GM12878 (cell line): ENCODE measurements around the gene SLC29A4. TPM values are rescaled to one million over a fixed set of nuclear protein-coding genes. Genes with fewer than 3 reads are reported as not detected.

Source experiments
- ATAC-seq: fragments of 200-7000 bp; cut with Tn5 transposase; 3 replicates; pipeline ENCODE4 v1.9.1; 2020; ENCODE audit warnings: mild to moderate bottlenecking, moderate library complexity
- BruUV-seq: library from RNA; stranded (reverse); fragments of 400-500 nt; replicated peaks from 2 replicates; lab custom pipeline; 2021; lab: Mats Ljungman, UMichigan
- CTCF ChIA-PET: fragments of 300-600 bp; sonication (Branson Sonifier 250); formaldehyde crosslinking; extraction: SDS; loops from one replicate; lab custom pipeline; 2021; ENCODE audit warnings: inconsistent platforms; lab: Yijun Ruan, JAX
- POLR2A ChIA-PET: fragments of 350-600 bp; formaldehyde crosslinking; extraction: SDS; loops from one replicate; lab custom pipeline; 2021; ENCODE audit warnings: inconsistent platforms; lab: Charles Lee
- RAD21 ChIA-PET: fragments of 300-600 bp; sonication (Branson Sonifier 250); formaldehyde crosslinking; loops from one replicate; lab custom pipeline; 2023; ENCODE audit warnings: antibody characterized with exemption; ENCODE audit not compliant: unreplicated experiment; lab: Charles Lee
- SMC1A ChIA-PET: fragments of 300-600 bp; sonication (Branson Sonifier 250); formaldehyde crosslinking; loops from one replicate; lab custom pipeline; 2023; ENCODE audit not compliant: unreplicated experiment, uncharacterized antibody; lab: Charles Lee
- DNase-seq: peaks from one replicate; pipeline ENCODE4 v3.0.0-alpha.2; 2011; ENCODE audit warnings: low read depth, low spot score
- FAIRE-seq: peaks from 3 replicates; lab custom pipeline; 2011; peaks lifted over from hg19 to GRCh38; lab: Jason Lieb, UNC
- H2AFZ ChIP-seq: 2 replicates; pipeline ENCODE4 v1.6.0; 2011; ENCODE audit warnings: low read depth, low read length, control low read depth; ENCODE audit not compliant: control insufficient read depth
- H3K27ac ChIP-seq: 2 replicates; pipeline ENCODE4 v1.5.1; 2011; ENCODE audit warnings: control low read depth; ENCODE audit not compliant: control insufficient read depth, insufficient read depth
- H3K27me3 ChIP-seq, 2 experiments: replicated peaks in 1 of 2; 2 replicates each; pipeline versions ENCODE4 v1.6.0 to v1.6.1; 2011; ENCODE audit warnings: low read length in 1 of 2; ENCODE audit not compliant: control insufficient read depth in 2 of 2, insufficient read depth in 2 of 2
- H3K36me3 ChIP-seq, 2 experiments: 2 replicates each; pipeline ENCODE4 v1.5.1; 2011; ENCODE audit warnings: low read length in 1 of 2; ENCODE audit not compliant: control insufficient read depth in 2 of 2, insufficient read depth in 2 of 2
- H3K4me1 ChIP-seq: 2 replicates; pipeline ENCODE4 v1.6.1; 2011; ENCODE audit warnings: mild to moderate bottlenecking, low read length, moderate library complexity, mixed read lengths; ENCODE audit not compliant: control insufficient read depth, insufficient read depth
- H3K4me2 ChIP-seq: 2 replicates; pipeline ENCODE4 v1.6.0; 2011; ENCODE audit warnings: control low read depth; ENCODE audit not compliant: control insufficient read depth, insufficient read depth
- H3K4me3 ChIP-seq: fragments of 200-600 bp; sonication (generic); 2 replicates; pipeline ENCODE4 v1.5.1; 2016
- H3K79me2 ChIP-seq: 2 replicates; pipeline ENCODE4 v1.6.0; 2011; ENCODE audit warnings: low read length; ENCODE audit not compliant: control insufficient read depth, insufficient read depth
- H3K9ac ChIP-seq: 2 replicates; pipeline ENCODE4 v1.8.0; 2011; ENCODE audit warnings: low read length, control low read depth, mixed read lengths; ENCODE audit not compliant: control insufficient read depth, insufficient read depth
- H3K9me3 ChIP-seq: replicated peaks from 3 replicates; pipeline ENCODE4 v1.5.1; 2011; ENCODE audit warnings: mild to moderate bottlenecking, low read length; ENCODE audit not compliant: control insufficient read depth, insufficient read depth
- H4K20me1 ChIP-seq: 2 replicates; pipeline ENCODE4 v1.6.0; 2011; ENCODE audit not compliant: control insufficient read depth, insufficient read depth
- EP300 ChIP-seq, 2 experiments: fragments of 150-350 bp in 1 of 2; IDR thresholded peaks; 2 replicates each; pipeline ENCODE4 v1.6.1; 2011 to 2012; ENCODE audit warnings: low read depth in 2 of 2, low read length in 2 of 2, borderline replicate concordance in 1 of 2, improper control_type of control experiment in 1 of 2, inconsistent platforms in 1 of 2; ENCODE audit not compliant: control insufficient read depth in 1 of 2
- MYB ChIP-seq: fragments of 150-350 bp; IDR thresholded peaks from 2 replicates; pipeline ENCODE4 v1.6.1; 2014; ENCODE audit warnings: mild to moderate bottlenecking, low read depth, low read length, borderline replicate concordance
- NFYB ChIP-seq: IDR thresholded peaks from 2 replicates; pipeline ENCODE4 v1.6.1; 2011; ENCODE audit warnings: low read depth, mild to moderate bottlenecking, low read length, improper control_type of control experiment, moderate library complexity; ENCODE audit not compliant: insufficient read depth
- NR2C1 ChIP-seq: fragments of 450-650 bp; IDR thresholded peaks from 2 replicates; pipeline ENCODE4 v1.6.1; 2017; ENCODE audit warnings: antibody characterized with exemption, mild to moderate bottlenecking, moderate library complexity
- POLR2A ChIP-seq: IDR thresholded peaks from 2 replicates; pipeline ENCODE4 v1.6.1; 2011; ENCODE audit warnings: low read depth, mild to moderate bottlenecking, low read length
- RUNX3 ChIP-seq: IDR thresholded peaks from 2 replicates; pipeline ENCODE4 v1.6.1; 2012; ENCODE audit warnings: low read length, inconsistent platforms
- SMC3 ChIP-seq: IDR thresholded peaks from 2 replicates; pipeline ENCODE4 v1.6.1; 2011; ENCODE audit warnings: low read length, improper control_type of control experiment, borderline replicate concordance
- STAT3 ChIP-seq: IDR thresholded peaks from 2 replicates; pipeline ENCODE4 v1.6.1; 2011; ENCODE audit warnings: low read depth, low read length, improper control_type of control experiment
- TCF3 ChIP-seq: IDR thresholded peaks from 2 replicates; pipeline ENCODE4 v1.6.1; 2012; ENCODE audit warnings: low read depth, mild to moderate bottlenecking, low read length, borderline replicate concordance; ENCODE audit not compliant: insufficient read depth
- WRNIP1 ChIP-seq: IDR thresholded peaks from 2 replicates; pipeline ENCODE4 v1.6.1; 2011; ENCODE audit warnings: low read depth, low read length, improper control_type of control experiment, borderline replicate concordance
- YY1 ChIP-seq: IDR thresholded peaks from 2 replicates; pipeline ENCODE4 v1.6.1; 2011; ENCODE audit warnings: low read depth, mild to moderate bottlenecking, low read length
- ZBED1 ChIP-seq: IDR thresholded peaks from 2 replicates; pipeline ENCODE4 v1.6.1; 2016; ENCODE audit warnings: borderline replicate concordance
- ZNF384 ChIP-seq: IDR thresholded peaks from 2 replicates; pipeline ENCODE4 v1.6.1; 2012; ENCODE audit warnings: low read depth, mild to moderate bottlenecking, low read length, improper control_type of control experiment, borderline replicate concordance
- WGBS: methylation state at CpG from one replicate; pipeline ENCODE4 v1.1.6; 2016; ENCODE audit warnings: low lambda C conversion rate; ENCODE audit not compliant: insufficient replicate concordance, insufficient coverage; ENCODE audit errors: missing lambda C conversion rate; 5-methylcytosine and 5-hydroxymethylcytosine counted together
- in situ Hi-C: fragments of 300-500 bp; cut with MboI; formaldehyde crosslinking; loops from 9 replicates; pipeline ENCODE4 v1.14.3; 2018; ENCODE audit warnings: mixed read lengths
- intact Hi-C: fragments of 100-400 bp; cut with micrococcal nuclease; formaldehyde crosslinking; loops from one replicate; pipeline ENCODE4 v1.14.2; 2022; ENCODE audit not compliant: unreplicated experiment
- polyA plus RNA-seq, 11 experiments: library from polyadenylated mRNA; depleted of rRNA in 4 of 11; unstranded in 6 of 11; stranded (reverse) in 5 of 11; fragments of >200 nt; fragmentation: Nextera tagmentation in 4 of 11; fragmentation: Illumina TruSeq in 1 of 11; extraction: Ambion mirVana in 4 of 11; extraction: Trizol in 1 of 11; gene quantifications; 1 replicate in 1 of 11; 2 replicates in 10 of 11; pipeline versions ENCODE4 v1.2.1 to v1.2.3, GENCODE V29; 2011 to 2016; ENCODE audit warnings: inconsistent platforms in 2 of 11, missing spikeins in 2 of 11, low read depth in 1 of 11
- total RNA-seq, 4 experiments: library from RNA; depleted of rRNA in 3 of 4; stranded (reverse); fragments of >200 nt in 3 of 4; fragmentation: Illumina TruSeq in 1 of 4; extraction: Trizol in 1 of 4; gene quantifications; 2 replicates each; pipeline versions ENCODE4 v1.2.1 to v1.2.3, GENCODE V29; 2013 to 2021
- TF ChIP-seq, protein P1 (sequence below): fragments of 450-650 bp; IDR thresholded peaks from 2 replicates; pipeline ENCODE4 v1.6.1; 2017; ENCODE audit warnings: mild to moderate bottlenecking, moderate library complexity

SLC29A4 gene
- total and polyA plus RNA-seq, 10 of the 15 experiments (the other 5 are each of a cell fraction or from before 2014, with no cell fraction given) = 0.11 to 0.72 (median 0.23) TPM; not detected in 3

DNA sequence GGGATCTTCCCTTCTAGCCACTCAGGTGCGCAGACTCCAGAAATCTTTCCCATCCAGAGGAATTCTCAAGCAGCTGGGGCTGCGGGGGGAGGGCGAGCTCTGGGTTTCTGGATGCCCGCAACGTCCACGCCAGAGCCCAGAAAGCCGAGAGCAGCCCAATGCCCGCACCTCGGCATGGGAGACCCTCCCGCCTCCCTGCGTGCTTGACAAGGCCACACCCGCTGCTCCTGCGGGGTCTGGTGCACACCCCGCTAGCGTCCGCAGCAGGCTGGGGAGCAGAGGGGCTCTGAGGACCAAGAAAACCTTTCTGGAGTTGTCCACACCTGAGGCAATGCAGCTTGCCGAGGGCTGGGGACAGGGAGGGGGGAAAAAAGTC is 66.2 kb downstream of the SLC29A4 start (continued):
- TF ChIP-seq EP300 (IDR thresholded peaks at IDR 0.05; ENCODE audit: borderline replicate concordance in 1 of 2, control insufficient read depth in 1 of 2, low read depth in 2 of 2, low read length in 2 of 2) = no peak
- TF ChIP-seq TCF3 = no peak
- no peak for TF ChIP-seq WRNIP1

DNA sequence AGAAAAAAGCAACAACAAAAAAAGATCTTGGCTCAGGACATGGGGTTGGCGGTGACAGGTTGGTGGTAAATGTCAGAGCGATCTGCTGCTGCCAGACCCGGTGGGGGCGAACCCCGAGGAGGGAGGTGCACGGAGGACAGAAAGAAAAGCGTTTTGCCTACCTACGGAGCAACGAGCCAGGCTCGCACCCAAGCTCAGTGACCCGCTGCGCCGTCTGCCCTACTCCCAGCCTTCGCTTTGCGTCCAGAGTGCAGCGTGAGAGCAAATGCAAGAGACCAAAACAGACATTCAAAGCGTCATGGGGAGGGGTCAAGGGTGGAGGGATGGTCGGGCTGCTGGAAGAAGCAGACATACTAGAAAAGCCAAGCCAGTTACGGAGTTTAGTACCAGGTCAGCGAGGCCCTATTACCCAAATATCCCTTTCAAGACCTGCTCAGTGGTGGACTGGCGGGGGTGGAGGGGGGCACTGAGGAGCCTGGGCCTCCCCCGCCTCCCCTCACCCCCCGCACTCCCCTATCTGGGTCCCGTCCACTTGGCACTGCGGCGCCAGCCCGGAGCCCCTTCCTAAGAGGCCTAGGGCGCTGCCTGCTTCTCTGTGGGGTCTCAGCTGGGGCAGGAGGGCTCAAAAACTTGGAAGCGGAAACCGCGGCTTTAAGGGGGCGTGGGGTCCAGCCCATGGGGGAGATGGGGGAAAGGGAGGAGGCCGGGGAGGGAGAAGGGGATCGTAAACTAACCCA is 66.9 kb downstream of the SLC29A4 start:
- POLR2A ChIA-PET = no interaction called here
- CTCF ChIA-PET = no interaction called here
- 91% methylated on average over 21 of the region's 34 CpGs for WGBS

DNA sequence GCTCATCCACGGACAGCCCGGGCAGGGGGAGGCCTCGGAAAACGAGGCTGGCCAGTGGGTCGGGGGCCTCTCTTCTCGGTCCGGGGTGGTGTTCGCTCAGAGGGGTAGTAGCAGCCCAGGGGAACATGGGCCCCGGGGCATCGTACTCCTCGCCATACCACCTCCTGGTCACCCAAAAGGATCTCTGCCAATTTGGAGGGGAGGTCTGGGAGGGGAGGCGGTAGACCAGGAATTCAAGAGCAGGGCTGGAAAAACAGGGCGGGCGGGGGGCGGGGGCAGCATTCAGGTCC is 67.4 kb downstream of the SLC29A4 start:
- no TSS peak for BruUV-seq
- Histone ChIP-seq H3K4me1 (peaks cover 10% of the 10 kb centered on the region), H3K9me3 (no peaks in the 10 kb centered on the region; the same call in 2 of the 3 replicates), H3K36me3 (peaks cover 0 to 15% of the 10 kb centered on the region in 2 experiments; a peak in 3 of 4 replicates), H3K79me2 (peaks cover 3% of the 10 kb centered on the region), H3K4me3 (no peak overlapping the region), H3K27me3 (no peaks in the 10 kb centered on the region), H3K27ac (no peak overlapping the region), H3K9ac (no peak overlapping the region), H4K20me1 (no peaks in the 10 kb centered on the region), H2AFZ (no peak overlapping the region), H3K4me2 (no peak overlapping the region)
- ChIA-PET POLR2A (no interaction called here), RAD21 (no interaction called here), SMC1A (no interaction called here), CTCF (no interaction called here)
- DNase-seq (no peak), ATAC-seq (no peak), FAIRE-seq (no peak)
- WGBS = 93% methylated on average over 8 of the region's 15 CpGs
- intact Hi-C loops = no loop called here
- in situ Hi-C loops = no loop called here
- TF ChIP-seq, protein P1, sequence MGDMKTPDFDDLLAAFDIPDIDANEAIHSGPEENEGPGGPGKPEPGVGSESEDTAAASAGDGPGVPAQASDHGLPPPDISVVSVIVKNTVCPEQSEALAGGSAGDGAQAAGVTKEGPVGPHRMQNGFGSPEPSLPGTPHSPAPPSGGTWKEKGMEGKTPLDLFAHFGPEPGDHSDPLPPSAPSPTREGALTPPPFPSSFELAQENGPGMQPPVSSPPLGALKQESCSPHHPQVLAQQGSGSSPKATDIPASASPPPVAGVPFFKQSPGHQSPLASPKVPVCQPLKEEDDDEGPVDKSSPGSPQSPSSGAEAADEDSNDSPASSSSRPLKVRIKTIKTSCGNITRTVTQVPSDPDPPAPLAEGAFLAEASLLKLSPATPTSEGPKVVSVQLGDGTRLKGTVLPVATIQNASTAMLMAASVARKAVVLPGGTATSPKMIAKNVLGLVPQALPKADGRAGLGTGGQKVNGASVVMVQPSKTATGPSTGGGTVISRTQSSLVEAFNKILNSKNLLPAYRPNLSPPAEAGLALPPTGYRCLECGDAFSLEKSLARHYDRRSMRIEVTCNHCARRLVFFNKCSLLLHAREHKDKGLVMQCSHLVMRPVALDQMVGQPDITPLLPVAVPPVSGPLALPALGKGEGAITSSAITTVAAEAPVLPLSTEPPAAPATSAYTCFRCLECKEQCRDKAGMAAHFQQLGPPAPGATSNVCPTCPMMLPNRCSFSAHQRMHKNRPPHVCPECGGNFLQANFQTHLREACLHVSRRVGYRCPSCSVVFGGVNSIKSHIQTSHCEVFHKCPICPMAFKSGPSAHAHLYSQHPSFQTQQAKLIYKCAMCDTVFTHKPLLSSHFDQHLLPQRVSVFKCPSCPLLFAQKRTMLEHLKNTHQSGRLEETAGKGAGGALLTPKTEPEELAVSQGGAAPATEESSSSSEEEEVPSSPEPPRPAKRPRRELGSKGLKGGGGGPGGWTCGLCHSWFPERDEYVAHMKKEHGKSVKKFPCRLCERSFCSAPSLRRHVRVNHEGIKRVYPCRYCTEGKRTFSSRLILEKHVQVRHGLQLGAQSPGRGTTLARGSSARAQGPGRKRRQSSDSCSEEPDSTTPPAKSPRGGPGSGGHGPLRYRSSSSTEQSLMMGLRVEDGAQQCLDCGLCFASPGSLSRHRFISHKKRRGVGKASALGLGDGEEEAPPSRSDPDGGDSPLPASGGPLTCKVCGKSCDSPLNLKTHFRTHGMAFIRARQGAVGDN = no peak
- TF ChIP-seq RUNX3 (no peak), NFYB (no peak), NR2C1 (no peak), STAT3 (no peak), YY1 (no peak), MYB (no peak)

More for the DNA sequence above, 66.9 kb downstream of the SLC29A4 start:
- ChIA-PET RAD21 (no interaction called here), SMC1A (no interaction called here)
- Histone ChIP-seq H2AFZ (no peak overlapping the region), H3K79me2 (peaks cover 3% of the 10 kb centered on the region), H4K20me1 (no peaks in the 10 kb centered on the region), H3K9ac (no peak overlapping the region), H3K9me3 (peaks cover 4% of the 10 kb centered on the region; the same call in 1 of the 3 replicates), H3K4me2 (no peak overlapping the region), H3K27me3 (no peaks in the 10 kb centered on the region), H3K36me3 (peaks cover 0 to 19% of the 10 kb centered on the region in 2 experiments; a peak in 3 of 4 replicates), H3K27ac (no peak overlapping the region), H3K4me3 (no peak overlapping the region), H3K4me1 (peaks cover 5% of the 10 kb centered on the region)
- intact Hi-C loops (no loop called here), in situ Hi-C loops (no loop called here)
- no TSS peak for BruUV-seq
- ATAC-seq (no peak), DNase-seq (no peak), FAIRE-seq (no peak)
- TF ChIP-seq ZNF384 = no peak
- TF ChIP-seq POLR2A = no peak
- TF ChIP-seq SMC3 = no peak
- TF ChIP-seq ZBED1 = no peak
